Liver (tissue), 9 donors: ENCODE measurements around the gene TMEM135. TPM values are rescaled to one million over a fixed set of nuclear protein-coding genes. Genes with fewer than 3 reads are reported as not detected.

Source experiments
- DNase-seq: peaks from one replicate; pipeline ENCODE4 v3.0.0-alpha.2; 2017; ENCODE audit warnings: low spot score
- H3K27ac ChIP-seq, 2 donors: one replicate each; pipeline ENCODE4 v1.7.0; 2013; ENCODE audit warnings: inconsistent platforms in 2 of 2, low read length in 2 of 2, control low read depth in 1 of 2, low read depth in 1 of 2, mild to moderate bottlenecking in 1 of 2
- H3K27me3 ChIP-seq, 4 donors: one replicate each; pipeline versions ENCODE4 v1.6.1 to v1.7.0; 2013; ENCODE audit warnings: low read length in 3 of 4, inconsistent platforms in 1 of 4, mild to moderate bottlenecking in 1 of 4, moderate library complexity in 1 of 4; ENCODE audit not compliant: control insufficient read depth in 4 of 4, insufficient read depth in 4 of 4
- H3K36me3 ChIP-seq, 4 donors: one replicate each; pipeline versions ENCODE4 v1.6.1 to v1.7.0; 2013; ENCODE audit warnings: low read length in 3 of 4, mild to moderate bottlenecking in 3 of 4, low read depth in 1 of 4, moderate library complexity in 1 of 4; ENCODE audit not compliant: control insufficient read depth in 4 of 4, insufficient read depth in 3 of 4
- H3K4me1 ChIP-seq, 4 donors: one replicate each; pipeline versions ENCODE4 v1.6.1 to v1.7.0; 2013; ENCODE audit warnings: low read length in 3 of 4, mild to moderate bottlenecking in 3 of 4, moderate library complexity in 1 of 4; ENCODE audit not compliant: control insufficient read depth in 4 of 4, insufficient read depth in 4 of 4
- H3K4me3 ChIP-seq, 3 donors: one replicate each; pipeline versions ENCODE4 v1.6.1 to v1.7.0; 2013; ENCODE audit warnings: low read length in 3 of 3, control low read depth in 1 of 3, low read depth in 1 of 3, mild to moderate bottlenecking in 1 of 3
- H3K9ac ChIP-seq, 2 donors: one replicate each; pipeline ENCODE4 v1.7.0; 2013; ENCODE audit warnings: low read length in 2 of 2, mild to moderate bottlenecking in 2 of 2, moderate library complexity in 2 of 2, control low read depth in 1 of 2, low read depth in 1 of 2
- H3K9me3 ChIP-seq, 4 donors: one replicate each; pipeline versions ENCODE4 v1.6.1 to v1.7.0; 2013; ENCODE audit warnings: low read length in 3 of 4; ENCODE audit not compliant: control insufficient read depth in 4 of 4
- ATF3 ChIP-seq: IDR thresholded peaks from 2 replicates; pipeline ENCODE4 v1.6.1; 2016; ENCODE audit warnings: antibody characterized with exemption
- CTCF ChIP-seq: fragments of 150-350 bp; IDR thresholded peaks from 2 replicates; pipeline ENCODE4 v1.5.1; 2017; ENCODE audit warnings: improper control_type of control experiment, low read depth, low read length; ENCODE audit not compliant: missing input control
- EGR1 ChIP-seq, 2 donors: IDR thresholded peaks; 2 replicates each; pipeline ENCODE4 v1.6.1; 2016 to 2018; ENCODE audit warnings: antibody characterized with exemption in 2 of 2, low read depth in 2 of 2
- FOXA1 ChIP-seq: IDR thresholded peaks from 2 replicates; pipeline ENCODE4 v1.6.1; 2016; ENCODE audit warnings: antibody characterized with exemption
- FOXA2 ChIP-seq: IDR thresholded peaks from 2 replicates; pipeline ENCODE4 v1.6.1; 2016; ENCODE audit warnings: antibody characterized with exemption
- GABPA ChIP-seq, 2 donors: IDR thresholded peaks in 1 of 2; conservative IDR thresholded peaks in 1 of 2; 2 replicates each; pipeline ENCODE4 v1.6.1; 2016; ENCODE audit warnings: antibody characterized with exemption in 2 of 2, mild to moderate bottlenecking in 1 of 2, moderate library complexity in 1 of 2
- HNF4A ChIP-seq, 2 donors: conservative IDR thresholded peaks; 2 replicates each; pipeline ENCODE4 v1.6.1; 2016; ENCODE audit warnings: antibody characterized with exemption in 2 of 2, mild to moderate bottlenecking in 2 of 2
- HNF4G ChIP-seq: IDR thresholded peaks from 2 replicates; pipeline ENCODE4 v1.6.1; 2016; ENCODE audit warnings: antibody characterized with exemption
- JUND ChIP-seq, 2 donors: IDR thresholded peaks; 2 replicates each; pipeline ENCODE4 v1.6.1; 2016; ENCODE audit warnings: antibody characterized with exemption in 2 of 2
- NR2F2 ChIP-seq: IDR thresholded peaks from 2 replicates; pipeline ENCODE4 v1.6.1; 2016; ENCODE audit warnings: antibody characterized with exemption
- RAD21 ChIP-seq, 2 donors: IDR thresholded peaks; 2 replicates each; pipeline ENCODE4 v1.6.1; 2016; ENCODE audit warnings: antibody characterized with exemption in 2 of 2, mild to moderate bottlenecking in 2 of 2
- REST ChIP-seq: IDR thresholded peaks from 2 replicates; pipeline ENCODE4 v1.6.1; 2016; ENCODE audit warnings: antibody characterized with exemption, mild to moderate bottlenecking
- RXRA ChIP-seq, 2 donors: IDR thresholded peaks; 2 replicates each; pipeline ENCODE4 v1.6.1; 2017 to 2018; ENCODE audit warnings: antibody characterized with exemption in 2 of 2, mild to moderate bottlenecking in 1 of 2
- SP1 ChIP-seq: IDR thresholded peaks from 2 replicates; pipeline ENCODE4 v1.6.1; 2018; ENCODE audit warnings: antibody characterized with exemption, mild to moderate bottlenecking
- TAF1 ChIP-seq: conservative IDR thresholded peaks from 2 replicates; pipeline ENCODE4 v1.6.1; 2016; ENCODE audit warnings: antibody characterized with exemption, mild to moderate bottlenecking
- YY1 ChIP-seq: IDR thresholded peaks from 2 replicates; pipeline ENCODE4 v1.6.1; 2016; ENCODE audit warnings: antibody characterized with exemption, mild to moderate bottlenecking
- WGBS: extraction: QIAGEN DNeasy Blood & Tissue Kit; methylation state at CpG from one replicate; pipeline ENCODE4 v1.1.7; 2013; 5-methylcytosine and 5-hydroxymethylcytosine counted together
- polyA plus RNA-seq, 2 donors: library from polyadenylated mRNA; stranded (reverse) in 1 of 2; unstranded in 1 of 2; fragments of 200-250 nt in 1 of 2; fragments of >200 nt in 1 of 2; fragmentation: Nextera tagmentation in 1 of 2; extraction: Ambion mirVana in 1 of 2; gene quantifications; one replicate each; pipeline versions ENCODE4 v1.2.1 to v1.2.3, GENCODE V29; 2013 to 2015
- total RNA-seq, 2 donors: library from RNA; depleted of rRNA; stranded (reverse); fragments of >200 nt; gene quantifications; one replicate each; pipeline ENCODE4 v1.2.3, GENCODE V29; 2014
- TF ChIP-seq, protein P1 (sequence below): IDR thresholded peaks from 2 replicates; pipeline ENCODE4 v1.6.1; 2016; ENCODE audit warnings: antibody characterized with exemption
- TF ChIP-seq, protein P2 (sequence below): IDR thresholded peaks from 2 replicates; pipeline ENCODE4 v1.6.1; 2016; ENCODE audit warnings: antibody characterized with exemption
- donor health status: healthy.
- donor health status: healthy.
- donor health status: healthy.
- donor health status: healthy.
- donor health status: healthy.

TMEM135 gene
- total and polyA plus RNA-seq, 4 donors, result 10.0 to 38.9 (median 23.5) TPM

DNA sequence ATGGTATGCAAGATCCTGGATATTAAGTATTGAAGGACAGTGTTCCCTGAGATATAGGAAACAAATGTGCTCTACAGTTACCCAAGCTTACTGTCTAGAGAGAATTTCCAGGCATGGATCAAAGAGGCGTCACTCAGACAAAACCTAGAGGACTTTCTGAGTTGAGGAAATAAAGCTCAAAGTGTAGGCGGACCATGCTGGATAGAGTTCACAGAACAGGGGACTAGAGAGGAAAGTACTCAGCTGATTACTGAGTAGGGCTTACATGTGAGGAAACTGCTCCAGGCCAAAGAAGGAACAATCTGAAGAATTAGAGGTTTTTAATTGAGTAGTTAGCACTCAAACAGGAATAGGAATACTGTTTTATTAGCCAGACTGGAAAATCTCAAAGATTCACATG lies 193.3 kb downstream of the TMEM135 start:
- Histone ChIP-seq H3K36me3 (no peaks in the 10 kb centered on the region), H3K4me3 (no peak overlapping the region), H3K9me3 (peaks cover 0 to 3% (median 2%) of the 10 kb centered on the region in 4 donors), H3K27me3 (no peaks in the 10 kb centered on the region), H3K9ac (no peak overlapping the region), H3K4me1 (no peaks in the 10 kb centered on the region), H3K27ac (no peak overlapping the region)
- DNase-seq, result no peak
- WGBS, result 99% methylated on average over 2 of the region's 2 CpGs
- no peak for TF ChIP-seq FOXA2
- TF ChIP-seq, protein P1, sequence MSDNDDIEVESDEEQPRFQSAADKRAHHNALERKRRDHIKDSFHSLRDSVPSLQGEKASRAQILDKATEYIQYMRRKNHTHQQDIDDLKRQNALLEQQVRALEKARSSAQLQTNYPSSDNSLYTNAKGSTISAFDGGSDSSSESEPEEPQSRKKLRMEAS, result no peak
- no peak for TF ChIP-seq RXRA (IDR thresholded peaks at IDR 0.05)
- TF ChIP-seq HNF4A (conservative IDR thresholded peaks at IDR 0.05), result no peak
- no peak for TF ChIP-seq JUND (IDR thresholded peaks at IDR 0.05)
- no peak for TF ChIP-seq REST
- TF ChIP-seq HNF4G, result no peak
- no peak for TF ChIP-seq YY1
- TF ChIP-seq, protein P2, sequence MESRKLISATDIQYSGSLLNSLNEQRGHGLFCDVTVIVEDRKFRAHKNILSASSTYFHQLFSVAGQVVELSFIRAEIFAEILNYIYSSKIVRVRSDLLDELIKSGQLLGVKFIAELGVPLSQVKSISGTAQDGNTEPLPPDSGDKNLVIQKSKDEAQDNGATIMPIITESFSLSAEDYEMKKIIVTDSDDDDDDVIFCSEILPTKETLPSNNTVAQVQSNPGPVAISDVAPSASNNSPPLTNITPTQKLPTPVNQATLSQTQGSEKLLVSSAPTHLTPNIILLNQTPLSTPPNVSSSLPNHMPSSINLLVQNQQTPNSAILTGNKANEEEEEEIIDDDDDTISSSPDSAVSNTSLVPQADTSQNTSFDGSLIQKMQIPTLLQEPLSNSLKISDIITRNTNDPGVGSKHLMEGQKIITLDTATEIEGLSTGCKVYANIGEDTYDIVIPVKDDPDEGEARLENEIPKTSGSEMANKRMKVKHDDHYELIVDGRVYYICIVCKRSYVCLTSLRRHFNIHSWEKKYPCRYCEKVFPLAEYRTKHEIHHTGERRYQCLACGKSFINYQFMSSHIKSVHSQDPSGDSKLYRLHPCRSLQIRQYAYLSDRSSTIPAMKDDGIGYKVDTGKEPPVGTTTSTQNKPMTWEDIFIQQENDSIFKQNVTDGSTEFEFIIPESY, result no peak
- TF ChIP-seq CTCF, result no peak
- no peak for TF ChIP-seq TAF1
- TF ChIP-seq RAD21 (IDR thresholded peaks at IDR 0.05), result no peak
- TF ChIP-seq NR2F2, result no peak
- TF ChIP-seq SP1, result no peak
- TF ChIP-seq FOXA1, result no peak
- no peak for TF ChIP-seq EGR1 (IDR thresholded peaks at IDR 0.05; ENCODE audit: low read depth in 2 of 2)

- Histone ChIP-seq H3K27ac (no peak overlapping the region), H3K9ac (no peak overlapping the region), H3K4me1 (no peaks in the 10 kb centered on the region), H3K9me3 (peaks cover 0 to 3% (median 2%) of the 10 kb centered on the region in 4 donors), H3K4me3 (no peak overlapping the region), H3K27me3 (no peaks in the 10 kb centered on the region), H3K36me3 (no peaks in the 10 kb centered on the region)
- WGBS, result 99% methylated on average over 1 of the region's 1 CpG
- TF ChIP-seq TAF1 (no peak), RAD21 (IDR thresholded peaks at IDR 0.05) (no peak), GABPA (IDR thresholded peaks at IDR 0.05 in 1 of 2, conservative IDR thresholded peaks at IDR 0.05 in 1 of 2) (no peak), ATF3 (no peak)
- DNase-seq, result no peak
Measured at GRCh38 chr11:87232320-87232719, 194.6 kb downstream of the TMEM135 start.
